ENCODE data around the gene CMTM1.

Gene CMTM1

DNA sequence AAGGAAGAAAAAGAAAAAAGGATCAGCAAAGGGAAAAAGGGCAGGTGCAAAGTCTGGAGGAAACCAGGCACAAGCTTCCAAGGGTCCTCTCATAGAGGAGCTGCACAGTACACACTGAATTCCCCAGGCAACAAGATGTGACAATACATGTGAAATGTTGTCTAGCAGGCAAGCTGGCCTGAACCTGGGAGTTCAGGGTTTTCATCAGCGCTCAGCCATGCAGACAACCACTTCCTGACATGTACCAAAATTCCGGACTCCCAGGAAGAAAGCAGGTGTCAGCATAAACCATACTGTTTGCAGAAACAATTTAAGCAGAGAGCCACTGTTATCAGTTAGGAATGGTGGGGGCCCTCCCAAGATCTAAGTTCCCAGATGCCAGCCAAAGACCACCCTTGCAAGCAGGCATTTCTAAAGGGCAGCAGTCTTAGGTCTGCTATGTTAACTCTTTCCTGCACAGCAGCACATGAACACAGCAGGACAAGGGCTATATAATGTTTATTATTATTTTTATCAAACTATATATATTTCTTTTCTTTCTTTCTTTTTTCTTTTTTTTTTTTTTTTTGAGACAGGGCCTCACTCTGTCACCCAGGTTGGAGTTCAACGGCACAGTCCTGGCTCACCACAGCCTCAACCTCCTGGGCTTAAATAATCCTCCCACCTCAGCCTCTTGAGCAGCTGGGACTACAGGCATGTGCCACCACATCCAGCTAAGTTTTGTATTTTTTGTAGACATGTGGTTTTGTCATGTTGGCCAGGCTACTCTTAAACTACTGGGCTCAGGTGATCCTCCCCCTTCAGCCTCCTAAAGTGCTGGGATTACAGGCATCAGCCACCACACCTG lies 26.4 kb upstream of the CMTM1 start:
- DNase-seq, result peak; percentile 18

DNA sequence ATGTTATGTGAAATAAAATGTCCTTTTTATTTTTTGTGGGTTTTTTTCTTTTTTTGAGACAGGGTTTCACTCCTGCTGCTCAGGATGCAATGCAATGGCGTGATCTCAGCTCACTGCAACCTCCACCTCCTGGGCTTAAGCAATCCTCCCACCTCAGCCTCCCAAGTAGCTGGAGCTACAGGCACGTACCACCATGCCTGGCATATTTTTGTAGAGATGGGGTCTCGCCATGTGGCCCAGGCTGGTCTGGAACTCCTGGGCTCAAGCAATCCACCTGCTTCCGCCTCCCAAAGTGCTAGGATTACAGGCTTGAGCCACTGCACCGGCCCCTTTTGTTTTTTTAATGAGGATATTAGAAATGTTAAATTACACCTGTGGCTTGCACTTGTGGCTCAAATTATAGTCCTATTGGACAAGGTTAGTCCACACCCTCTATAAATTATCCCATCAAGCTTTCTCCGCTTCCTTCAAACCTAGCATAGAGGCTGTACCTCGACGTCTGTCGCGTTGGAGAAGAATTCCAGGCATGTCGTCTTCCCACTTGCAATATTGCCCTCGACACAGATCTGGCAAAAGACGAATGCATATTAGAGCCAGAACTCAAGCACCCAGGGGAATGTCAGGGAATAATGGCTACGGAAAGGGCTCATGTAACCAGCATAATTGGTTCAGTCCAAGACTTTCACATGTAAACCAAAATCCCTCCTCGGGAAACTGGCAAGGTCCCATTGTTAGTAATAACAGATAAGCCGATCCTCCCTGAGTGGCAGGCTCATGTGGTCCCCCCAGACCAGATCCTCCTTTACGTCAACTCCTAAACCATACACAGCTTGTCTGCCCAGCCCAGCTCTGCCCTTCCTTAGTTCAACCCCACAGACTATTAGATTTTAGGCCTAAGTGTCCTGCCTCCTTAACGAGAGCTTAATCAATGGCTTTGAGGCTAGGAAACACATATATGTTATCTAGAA lies 24.6 kb upstream of the CMTM1 start:
- no peak for DNase-seq

DNA sequence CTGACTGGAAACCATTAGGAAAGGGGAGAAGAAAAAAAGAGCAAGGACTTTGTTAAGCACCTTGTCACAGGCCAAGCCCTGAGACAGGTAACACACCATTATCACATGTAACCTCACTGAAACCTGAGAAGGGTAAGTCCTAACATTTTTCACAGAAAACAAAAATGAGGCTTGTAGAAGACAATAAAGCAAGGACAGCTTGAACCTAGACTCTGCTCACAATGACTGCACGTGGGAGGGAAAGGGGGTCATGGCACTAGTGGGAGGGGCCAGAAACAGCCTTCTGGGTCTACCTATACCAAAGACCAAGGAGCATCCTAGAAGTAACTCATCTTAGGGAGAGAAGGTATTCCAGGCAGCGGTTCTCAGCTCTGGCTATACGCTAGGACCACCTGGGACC lies 23.8 kb upstream of the CMTM1 start:
- no peak for DNase-seq

DNA sequence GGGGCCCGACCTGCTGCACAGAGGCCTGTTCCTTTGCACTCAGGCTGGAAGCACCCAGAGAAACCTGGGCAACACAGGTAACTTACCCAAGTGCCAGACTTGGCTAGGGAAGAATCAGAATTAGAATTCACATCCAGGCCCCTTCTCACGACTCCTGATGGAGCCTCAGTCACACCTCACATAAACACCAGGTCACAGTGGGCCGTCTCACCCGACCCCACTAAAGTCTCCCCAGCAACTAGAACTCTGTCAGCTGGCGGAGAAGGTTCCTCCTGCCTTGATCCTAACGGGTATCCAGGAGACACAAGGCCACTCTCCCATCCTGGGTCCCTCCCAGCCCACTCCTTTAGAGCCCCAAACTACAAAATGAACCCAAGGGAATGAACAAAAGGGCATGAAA lies 22.7 kb upstream of the CMTM1 start:
- DNase-seq, result no peak

DNA sequence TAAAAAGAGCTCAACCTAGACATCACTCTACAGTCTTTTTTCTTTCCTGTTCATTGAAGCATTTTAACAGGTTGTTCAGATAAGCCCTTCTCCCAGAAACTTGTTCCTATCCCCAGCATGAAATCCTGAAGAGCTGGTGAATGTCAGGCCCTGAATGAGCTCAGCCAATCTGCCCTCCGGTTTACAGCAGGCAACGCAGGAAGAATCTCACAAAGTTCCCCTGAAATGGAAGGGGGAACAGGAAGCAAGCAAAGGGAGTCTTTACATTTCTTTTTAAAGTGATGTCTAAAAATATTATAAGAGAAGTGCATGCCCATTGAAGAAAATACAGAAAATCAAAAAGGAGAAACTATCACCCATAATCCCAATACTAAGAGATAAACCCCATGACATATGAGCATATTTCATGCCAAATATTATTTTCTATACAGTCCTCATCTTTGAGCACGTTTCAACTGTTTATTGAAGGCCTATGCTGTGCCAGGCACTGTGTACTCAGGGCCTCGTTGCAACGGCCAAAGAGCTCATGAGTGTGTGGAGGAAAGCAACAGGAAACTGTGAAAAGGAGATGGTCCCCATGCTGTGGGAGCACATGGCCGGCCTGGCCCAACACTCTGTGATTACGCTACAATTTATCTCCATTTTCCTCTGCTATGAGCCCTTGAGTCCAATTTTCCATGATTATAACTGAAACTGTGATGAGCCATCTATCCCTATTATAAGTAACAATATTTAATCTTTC lies 22.1 kb upstream of the CMTM1 start:
- DNase-seq, result no peak

DNA sequence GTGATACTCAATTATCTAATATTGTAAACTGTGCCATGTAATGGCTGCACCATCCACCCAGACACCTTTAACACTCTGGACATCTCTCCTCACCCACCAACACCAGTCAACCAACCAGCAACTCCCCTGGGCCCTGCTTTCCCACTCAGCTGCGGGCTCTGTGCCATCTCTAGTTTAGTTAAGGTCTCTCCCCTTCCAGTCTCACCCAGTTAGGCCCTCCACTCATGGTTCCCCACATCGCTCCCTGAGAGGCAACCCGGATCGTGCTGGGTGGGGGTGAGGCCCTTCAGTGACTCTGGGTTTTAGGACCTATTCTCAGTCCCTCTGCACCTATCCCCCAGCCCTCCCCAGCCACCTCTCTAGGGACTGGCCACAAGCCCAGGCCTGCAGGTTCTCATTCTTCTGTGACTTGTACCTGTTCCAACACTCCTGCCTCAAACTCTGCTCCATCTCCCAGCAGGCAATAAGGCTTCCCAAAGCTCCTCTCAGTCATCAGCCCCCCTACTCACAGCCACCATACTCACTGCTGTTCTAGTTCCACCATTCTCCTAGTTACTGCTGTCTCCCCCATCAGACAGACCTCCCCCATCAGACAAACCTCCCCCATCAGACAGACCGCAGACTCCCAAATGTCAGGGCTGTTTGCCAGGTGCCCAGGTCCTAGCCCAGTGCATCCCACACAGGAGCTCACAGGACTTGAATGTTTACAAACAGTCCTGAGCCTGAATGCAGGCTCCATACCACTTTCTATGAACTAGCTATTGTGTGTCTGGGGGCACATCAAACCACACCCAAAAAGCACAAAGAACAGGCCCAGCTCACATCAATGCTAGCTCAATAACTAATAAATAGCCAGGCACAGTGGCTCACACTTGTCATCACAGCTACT lies 18.9 kb upstream of the CMTM1 start:
- no peak for DNase-seq

DNA sequence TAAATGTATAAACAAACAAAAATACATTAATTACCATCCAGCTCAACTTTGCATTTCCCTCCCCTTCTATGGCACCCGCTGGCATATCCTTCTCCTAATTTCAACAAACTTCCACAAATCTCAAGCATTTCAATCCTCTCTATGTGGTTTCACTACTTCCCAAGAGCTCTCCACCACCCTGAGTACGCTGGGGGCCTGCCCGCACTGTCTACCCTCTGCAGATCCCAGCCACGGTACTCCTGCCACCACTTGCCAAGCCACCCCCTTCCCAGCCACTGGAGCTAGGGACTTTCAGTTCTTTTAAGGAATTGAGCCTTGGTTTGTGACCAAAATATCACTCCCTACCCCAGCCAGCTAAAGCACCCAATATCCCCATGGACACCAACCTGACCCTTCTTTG lies 18.2 kb upstream of the CMTM1 start:
- DNase-seq, result no peak

DNA sequence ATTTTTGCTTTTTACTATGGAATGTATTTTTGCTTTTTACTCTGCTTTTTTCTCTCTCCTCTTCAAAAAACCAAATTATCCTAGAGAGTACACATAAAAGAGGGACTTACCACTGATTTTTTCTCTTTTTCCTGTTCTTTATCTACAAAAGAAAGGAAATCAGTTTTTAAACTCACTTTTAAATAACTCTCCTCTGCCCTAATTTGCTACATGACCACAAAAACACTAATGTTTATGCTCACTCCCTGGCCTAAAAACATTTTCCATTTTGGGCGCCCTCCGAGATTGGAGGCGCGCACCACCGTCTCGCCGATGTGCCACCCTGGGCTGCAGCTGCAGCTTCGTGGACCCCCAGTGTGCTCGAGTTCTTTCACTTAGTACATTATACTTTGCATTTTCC lies 17.4 kb upstream of the CMTM1 start:
- no peak for DNase-seq

DNA sequence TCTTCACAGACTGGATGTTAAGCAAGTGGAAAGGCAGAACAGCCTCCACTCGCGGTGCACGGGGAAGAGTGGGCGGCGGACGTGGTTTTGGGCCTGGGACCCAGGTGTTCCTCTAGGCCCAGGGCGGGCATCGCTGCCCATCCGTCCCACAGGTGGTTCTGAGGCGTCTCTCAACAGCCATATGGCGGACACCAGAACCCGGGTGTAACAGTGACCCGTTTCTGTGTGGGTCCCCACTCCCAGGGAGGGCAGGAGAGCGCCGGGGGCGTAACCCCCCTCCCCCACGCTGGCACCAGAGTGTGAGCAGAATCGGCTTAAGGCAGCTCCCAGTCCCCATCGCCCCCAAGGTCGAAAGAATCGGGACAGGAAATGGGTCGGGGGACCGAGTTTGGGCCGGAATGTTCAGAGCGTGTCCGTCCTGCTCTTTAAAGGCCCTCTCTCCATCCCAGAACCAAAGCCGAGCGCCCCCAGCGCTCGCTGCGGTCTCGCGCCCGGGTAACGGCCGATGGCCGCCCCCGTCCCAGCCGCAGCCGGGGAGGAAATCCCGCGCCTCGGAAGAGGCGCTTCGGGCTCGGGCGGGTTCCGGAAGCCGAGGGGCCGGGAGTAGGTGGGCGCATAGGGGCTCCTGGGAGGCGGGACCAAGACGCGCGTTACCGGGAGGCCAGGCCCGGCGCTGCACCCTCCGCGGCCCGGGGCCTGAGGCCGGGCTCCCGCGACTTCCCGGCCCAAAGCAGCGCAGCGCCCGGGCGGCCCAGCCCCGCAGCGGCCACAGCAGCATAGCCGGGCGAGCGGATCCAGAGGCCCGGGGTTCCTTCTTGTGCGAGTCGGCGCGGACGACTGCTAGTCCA lies 16.7 kb upstream of the CMTM1 start, which contains the start of gene TK2:
TK2 (minus strand) TSS at position 839 of the 848 bp plus-strand sequence; CDS start at position 778, 61 bp downstream.
- DNase-seq, result peak; percentile 91

DNA sequence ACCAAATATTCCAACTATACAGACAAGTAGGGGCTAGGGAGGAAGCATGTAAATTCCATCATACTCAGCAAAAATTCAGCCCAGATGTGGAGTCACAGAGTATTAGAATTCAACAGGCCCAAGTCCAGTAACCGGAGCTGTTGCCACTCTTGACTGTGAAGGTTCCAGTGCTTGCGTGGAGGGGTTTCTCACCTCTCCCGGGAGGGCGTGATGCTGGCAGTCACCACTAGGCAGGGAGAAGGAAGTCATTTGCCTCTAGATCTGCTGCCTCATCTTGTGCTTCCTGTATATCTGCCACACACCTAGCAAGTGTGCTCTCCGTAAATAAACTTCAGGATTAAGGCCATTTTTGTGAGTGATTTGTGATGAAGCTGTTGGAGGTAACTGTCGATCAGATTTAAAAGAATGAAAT lies 14.9 kb upstream of the CMTM1 start:
- DNase-seq, result peak; percentile 23

DNA sequence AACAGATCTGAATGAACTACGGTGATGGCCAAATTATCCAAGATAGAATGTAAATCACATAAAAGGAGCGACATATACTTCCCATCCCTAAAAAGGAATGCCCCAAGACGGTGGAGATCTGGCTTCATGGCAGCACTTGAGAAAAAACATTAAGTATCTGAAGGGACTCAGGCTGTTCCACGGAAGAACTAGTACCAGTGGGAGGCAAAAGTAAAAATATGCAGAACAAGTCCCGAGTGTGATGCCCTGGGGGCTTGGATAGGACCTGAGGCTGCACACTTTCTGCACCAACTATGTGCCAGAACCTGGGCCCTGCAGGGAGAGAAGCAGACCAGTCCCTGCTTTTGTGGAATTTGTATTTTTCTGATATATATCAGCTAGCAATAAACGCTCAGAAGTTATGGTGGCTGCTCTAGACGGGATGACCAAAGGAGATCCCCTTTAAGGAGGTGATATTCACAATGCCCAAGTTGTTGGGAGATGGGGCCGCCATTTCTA lies 14.4 kb upstream of the CMTM1 start:
- no peak for DNase-seq

DNA sequence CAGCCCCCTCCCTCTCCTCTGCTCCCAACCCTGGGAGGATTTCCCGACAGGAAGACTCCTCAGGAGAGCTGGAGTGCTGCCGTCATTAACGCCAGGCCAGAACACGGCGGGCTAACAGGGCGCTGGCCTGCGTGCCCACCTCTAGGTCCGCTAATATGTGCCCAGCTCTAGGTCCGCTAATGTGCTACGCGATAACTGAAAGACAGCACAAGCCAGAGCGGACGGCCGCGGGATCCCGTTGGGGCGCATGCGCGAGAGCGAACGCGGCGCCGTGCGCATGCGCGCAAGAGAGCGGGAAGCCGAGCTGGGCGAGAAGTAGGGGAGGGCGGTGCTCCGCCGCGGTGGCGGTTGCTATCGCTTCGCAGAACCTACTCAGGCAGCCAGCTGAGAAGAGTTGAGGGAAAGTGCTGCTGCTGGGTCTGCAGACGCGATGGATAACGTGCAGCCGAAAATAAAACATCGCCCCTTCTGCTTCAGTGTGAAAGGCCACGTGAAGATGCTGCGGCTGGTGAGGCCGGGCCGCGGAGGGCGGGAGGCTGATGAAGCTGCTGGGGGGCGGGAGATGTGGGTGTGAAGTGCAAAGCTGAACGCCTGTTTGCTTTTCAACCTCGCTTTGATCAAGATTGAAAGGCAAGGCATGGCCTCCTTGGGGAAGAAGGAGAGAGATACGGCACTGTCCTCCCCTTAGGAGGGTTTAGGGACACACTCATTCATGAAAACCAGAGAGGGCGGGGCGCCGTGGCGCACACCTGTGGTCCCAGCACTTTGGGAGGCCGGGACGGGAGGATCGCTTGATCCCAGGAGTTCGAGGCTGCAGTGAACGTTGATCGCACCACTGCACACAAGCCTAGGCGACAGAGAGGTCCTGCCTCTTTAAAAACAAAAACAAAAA lies 13.7 kb upstream of the CMTM1 start, which contains the start of gene CKLF:
CKLF (plus strand) TSS at position 291 of the 892 bp plus-strand sequence; CDS start at position 431, 140 bp downstream.
- peak; percentile 98 for DNase-seq

DNA sequence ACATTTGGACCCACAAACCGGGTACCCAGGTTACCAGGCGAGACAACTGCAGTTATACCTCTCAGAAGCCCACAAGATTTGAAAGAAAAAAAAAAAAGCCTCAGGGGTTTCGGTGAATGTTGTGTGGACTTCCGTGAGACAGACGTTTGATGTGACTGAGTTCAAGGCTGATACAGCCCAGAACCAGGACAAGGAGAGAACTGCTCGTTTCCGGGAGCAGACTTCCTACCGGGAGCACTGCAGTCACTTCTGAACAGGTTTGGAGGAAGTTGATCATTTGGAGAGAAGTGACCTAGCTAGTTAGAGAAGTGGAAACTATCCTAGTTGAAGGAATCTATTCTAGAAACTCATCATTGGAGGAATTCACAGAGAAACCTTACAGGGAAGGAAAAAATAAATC lies 13.0 kb upstream of the CMTM1 start:
- DNase-seq, result peak; percentile 8

DNA sequence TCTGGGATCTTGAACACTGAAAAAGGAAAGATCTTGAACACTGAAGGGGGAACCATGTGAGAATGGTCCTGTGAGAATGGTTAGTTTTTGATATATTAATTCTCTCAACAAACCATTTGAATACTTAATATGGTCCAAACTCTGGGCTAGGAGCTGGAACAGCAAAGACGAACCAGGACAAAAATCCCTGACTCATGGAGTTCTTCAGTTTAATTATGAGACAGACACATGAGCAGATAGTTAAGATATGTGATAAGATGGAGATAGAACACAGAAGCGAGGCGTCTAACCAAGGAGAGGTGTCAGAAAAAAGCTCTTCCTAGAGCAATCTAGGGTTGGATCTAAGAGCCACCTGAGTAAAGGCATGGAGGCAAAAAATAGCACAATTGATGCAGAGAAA lies 12.2 kb upstream of the CMTM1 start:
- no peak for DNase-seq

DNA sequence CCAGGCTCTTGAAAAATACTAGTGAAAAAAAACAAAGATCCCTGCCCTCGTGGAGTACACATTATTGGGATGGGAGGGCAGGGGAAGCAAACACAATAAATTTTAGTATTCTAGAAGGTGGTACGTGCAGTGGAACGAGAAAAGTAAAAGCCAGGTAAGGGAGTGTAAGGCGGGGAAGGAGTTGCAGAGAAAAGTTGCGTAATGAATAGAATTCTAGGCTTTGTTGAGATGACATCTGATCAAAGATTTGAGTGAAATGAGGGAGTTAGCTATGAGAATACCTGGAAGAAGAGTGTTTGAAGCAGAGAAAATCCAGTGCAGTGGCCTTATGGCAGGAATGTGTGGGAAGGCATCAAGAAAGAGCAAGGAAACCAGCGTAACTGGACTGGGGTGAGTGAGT lies 11.7 kb upstream of the CMTM1 start:
- no peak for DNase-seq

DNA sequence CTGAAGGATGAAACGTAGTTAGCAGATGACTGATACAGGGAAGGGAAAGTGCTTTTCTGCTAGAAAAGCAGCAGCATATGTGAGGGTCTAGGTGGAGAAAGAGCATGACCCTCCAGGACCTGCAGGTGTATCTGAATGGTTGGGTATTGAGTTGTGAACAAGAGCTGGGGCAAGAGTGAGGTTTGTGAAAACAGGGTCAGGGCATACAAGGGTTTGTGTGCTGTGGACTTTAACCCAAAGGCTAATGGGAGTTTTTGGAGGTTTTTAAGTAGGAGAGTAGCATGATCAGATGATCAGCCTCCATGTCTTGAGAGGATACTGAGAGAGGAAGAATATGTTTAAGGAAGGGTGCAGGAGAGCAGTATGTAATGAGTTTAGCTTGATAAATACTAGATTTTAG lies 6.1 kb upstream of the CMTM1 start:
- no peak for DNase-seq

DNA sequence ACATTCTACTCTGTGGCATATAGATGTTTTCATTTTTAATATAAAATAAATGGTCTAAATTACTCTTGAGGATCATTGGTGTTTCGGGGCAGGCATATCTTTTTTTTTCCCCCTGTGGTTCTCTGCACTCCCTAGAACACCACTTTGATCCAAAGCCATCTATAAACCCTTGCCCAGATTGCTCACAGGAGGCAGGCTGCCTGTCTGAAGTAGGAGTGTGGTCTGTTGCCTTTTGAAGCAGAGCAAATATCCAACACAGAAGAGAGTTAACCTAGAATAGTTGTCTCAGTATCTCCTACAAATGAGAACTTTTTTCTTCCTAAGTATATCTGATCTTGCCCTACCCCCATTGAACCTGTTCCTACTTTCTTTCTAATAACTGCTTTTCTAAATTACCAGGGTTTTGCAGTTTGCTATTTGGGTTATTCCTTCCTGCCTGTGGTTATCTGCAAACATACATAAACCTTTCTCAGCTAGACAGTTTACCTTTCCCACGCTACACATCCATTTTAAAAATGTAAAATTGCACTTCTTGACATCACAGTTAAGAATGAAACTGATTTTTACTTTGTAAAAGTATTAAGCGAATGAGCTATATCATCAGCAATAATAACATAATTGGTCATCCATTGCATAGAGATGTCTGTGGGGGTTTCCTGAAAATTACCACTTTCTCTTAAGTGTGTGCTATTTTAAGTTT lies 4.7 kb upstream of the CMTM1 start:
- DNase-seq, result no peak

DNA sequence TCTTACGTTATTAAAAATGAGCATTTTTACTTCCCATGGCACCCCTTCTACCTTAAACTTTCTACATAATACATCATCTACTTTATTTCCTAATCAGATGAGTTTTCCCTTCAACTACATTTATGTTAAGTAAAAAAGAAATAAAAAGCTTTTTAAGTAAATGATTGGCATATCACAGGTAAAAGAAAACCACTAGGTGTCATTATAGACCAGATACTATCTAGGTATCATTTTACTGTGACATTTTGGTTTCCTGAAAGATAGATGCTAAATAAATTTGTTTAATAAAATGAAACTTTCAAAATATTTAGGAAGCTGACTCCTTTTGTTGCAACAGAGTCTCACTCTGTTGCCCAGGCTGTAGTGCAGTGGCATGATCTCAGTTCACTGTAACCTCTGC lies 3.8 kb upstream of the CMTM1 start:
- DNase-seq, result no peak

DNA sequence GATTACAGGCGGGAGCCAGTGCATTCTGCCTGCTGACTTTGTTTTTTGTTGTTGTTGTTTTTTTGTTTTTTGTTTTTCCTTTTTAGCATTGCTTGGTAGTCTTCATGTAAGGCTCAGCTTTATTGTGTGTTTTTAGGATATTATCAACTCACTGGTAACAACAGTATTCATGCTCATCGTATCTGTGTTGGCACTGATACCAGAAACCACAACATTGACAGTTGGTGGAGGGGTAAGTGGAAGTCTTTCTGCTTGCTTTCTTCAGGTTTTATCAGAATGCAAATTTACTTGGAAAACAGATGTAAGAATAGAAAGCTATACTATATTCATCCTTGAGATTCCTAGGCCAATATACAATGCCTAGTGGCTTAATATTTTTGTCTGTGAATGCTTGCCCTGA lies 3.3 kb upstream of the CMTM1 start:
- no peak for DNase-seq
